Middle frontal gyrus (tissue), 1 donor: ENCODE results near the gene R3HDM4.

Experiments used
- DNase-seq: peaks from one replicate; pipeline ENCODE4 v3.0.0-alpha.2; 2015; ENCODE audit warnings: low spot score; ENCODE audit errors: extremely low spot score

The R3HDM4 gene

GRCh38 chr19:932648-933552 is 19.9 kb upstream of the R3HDM4 start:
- DNase-seq = no peak

GRCh38 chr19:931860-932647 is 19.0 kb upstream of the R3HDM4 start:
- DNase-seq = no peak

DNA sequence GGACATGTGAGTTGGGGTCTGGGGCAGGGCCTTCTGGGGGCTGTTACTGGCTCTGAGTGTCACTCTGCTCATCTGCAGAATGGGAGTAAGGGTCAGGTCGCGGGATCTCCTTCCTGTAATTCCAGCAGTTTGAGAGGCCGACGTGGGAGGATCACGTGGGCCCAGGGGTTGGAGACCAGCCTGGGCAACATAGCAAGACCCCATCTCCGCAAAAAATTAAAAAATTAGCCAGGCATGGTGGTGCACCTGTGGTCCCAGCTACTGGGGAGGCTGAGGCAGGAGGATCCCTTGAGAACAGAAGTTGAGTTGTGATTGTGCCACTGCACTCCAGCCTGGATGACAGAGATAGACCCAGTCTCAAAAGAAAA is 16.9 kb upstream of the R3HDM4 start:
- no peak for DNase-seq

DNA sequence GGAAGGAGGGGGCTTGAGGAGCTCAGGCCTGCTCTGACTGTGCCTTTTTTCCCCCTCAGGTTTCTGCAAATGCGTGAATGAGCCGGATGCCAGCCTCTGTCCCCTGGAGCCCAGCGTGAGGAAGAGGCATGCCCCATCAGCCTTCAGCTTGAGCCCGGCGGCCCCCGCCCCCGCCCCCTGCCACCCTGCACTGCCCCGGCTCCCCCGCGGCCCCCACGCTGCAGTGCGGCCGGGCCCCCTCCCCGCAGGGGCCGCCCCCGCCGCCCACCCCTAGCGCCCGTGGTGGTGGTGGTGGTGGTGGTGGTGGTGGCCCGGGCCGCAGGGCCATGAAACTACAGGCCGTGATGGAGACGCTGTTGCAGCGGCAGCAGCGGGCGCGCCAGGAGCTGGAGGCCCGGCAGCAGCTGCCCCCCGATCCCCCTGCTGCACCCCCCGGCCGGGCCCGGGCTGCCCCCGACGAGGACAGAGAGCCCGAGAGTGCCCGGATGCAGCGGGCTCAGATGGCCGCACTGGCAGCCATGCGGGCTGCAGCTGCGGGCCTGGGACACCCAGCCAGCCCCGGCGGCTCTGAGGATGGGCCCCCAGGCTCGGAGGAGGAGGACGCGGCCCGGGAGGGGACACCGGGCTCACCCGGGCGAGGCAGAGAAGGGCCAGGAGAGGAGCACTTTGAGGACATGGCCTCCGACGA is 16.3 kb upstream of the R3HDM4 start:
- DNase-seq = no peak

DNA sequence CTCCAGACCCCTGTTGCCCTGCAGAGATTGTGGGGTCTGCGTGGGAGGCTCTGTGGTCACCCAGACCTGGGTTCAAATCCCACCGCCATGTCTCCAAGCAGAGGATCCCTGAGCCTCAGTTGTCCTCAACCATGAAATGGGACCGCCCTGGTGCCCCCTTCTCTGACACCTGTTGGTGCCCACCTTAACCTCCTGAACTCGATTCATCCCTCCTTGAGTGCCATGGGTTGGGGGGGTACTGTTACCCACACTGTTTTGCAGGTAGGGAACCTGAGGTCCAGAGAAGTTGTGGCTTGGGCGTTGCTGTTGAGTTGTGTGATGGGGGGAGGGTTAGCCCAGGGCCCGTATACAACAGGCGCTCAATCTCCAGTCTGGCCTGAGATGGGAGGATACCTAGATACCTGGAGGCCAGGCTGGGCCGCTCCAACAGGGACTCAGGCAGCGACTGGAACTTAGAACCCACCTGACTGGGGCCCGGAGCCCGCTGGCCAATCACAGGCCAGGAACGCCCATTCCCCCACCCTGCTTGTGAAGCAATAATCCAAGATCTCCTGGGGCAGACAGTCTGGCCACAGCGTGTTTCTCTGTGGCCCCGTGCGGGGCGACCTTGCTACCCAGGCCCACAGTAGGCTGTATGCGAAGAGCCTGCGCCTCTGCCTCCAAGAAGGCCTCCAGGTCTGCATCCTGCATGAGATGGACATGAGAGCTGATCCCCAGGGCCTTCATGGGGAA is 15.6 kb upstream of the R3HDM4 start:
- no peak for DNase-seq

DNA sequence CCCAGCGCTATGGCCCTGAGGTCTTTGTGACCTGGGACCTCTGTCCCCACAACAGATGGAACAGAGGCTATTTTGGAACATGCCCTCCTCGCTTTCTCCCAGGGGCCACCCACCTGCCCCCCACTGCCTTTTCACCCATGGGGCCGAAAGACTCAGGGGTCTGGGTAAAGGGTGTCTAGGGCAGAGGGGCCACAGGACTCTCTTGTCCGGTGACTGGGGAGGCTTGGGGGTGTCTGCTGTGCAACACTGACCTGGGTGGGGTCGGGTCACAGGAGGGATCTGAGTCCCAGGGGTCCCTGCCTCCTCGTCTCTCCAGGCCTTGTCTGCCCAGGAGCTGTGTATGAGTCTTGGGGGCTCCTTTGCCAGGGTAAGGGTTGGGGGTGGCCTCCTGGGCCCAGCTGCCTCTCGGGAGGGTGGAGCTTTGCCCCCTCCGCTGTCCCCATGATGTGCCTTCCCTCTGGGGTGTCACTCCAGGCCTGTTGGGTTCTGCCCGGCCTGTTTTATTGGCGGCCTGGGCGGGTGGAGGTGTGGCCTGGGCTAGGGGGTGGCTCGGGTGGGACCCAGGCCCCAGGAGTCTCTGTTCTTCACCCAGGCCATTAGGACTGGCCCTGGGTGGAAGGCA is 14.9 kb upstream of the R3HDM4 start:
- no peak for DNase-seq

DNA sequence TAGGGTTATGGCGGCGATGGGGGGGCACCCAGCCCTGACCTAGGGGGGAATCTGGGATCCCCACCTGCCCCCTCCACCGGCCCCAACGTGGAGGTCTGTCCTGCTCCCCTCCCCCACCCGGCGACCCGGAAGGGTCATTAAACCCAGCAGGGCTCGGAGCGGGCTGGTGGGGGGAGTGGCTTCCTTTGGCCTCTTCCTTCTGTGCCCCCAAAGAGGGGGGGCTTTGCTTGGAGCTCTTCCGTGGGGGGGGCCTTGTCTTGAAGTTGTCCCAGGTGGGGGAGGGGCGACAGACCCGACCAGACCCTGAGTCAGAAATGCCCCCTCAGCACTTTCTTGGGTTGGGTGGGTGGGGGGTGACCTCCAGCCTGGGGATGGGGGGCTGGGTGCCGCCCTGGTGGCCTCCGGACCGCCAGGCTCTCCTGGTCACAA is 14.3 kb upstream of the R3HDM4 start:
- DNase-seq = no peak

DNA sequence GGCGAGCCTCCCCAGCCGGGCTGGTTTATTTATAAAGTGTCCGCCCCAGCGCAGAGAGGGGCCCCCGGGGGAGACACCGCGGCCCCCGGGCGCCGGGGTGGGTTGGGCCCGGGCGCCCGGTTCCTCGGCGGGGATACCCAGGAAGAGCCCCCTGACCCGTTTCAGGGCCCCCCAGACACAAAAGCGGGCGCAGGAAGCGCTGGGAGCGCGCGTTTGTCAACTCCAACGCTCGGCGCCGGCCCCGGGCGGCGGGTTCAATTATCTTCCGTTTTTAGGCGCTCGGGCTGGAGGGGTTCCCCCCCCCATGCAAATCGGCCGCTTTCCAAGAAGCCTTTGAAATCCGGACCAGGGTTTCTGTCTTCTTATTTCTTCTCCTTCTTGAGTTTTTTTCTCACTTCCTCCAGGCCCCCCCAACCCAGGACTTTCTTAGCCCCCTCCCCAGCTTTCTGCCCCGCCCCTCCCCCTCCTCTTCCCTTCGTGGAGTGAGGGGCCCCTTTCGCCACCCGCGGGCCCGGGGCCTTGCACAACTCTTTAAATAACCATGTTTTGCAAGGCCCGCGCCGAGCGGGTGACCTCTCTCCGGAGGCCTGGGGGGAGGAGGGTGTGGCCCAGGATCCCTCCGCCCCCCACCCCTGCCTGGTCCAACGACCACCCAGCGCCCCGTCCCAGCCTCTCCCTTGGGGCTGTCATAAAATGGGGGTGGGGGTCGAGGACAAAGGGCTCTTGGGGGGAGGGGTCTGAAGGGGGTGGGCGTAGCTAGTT is 13.8 kb upstream of the R3HDM4 start:
- DNase-seq = no peak

GRCh38 chr19:926323-926588 is 13.2 kb upstream of the R3HDM4 start:
- DNase-seq = no peak

GRCh38 chr19:925526-926322 is 12.7 kb upstream of the R3HDM4 start, which contains the start of gene ARID3A:
ARID3A (plus strand) TSS chr19:926035; CDS start chr19:929529, 3,494 bp downstream.
- peak; percentile 71 for DNase-seq

DNA sequence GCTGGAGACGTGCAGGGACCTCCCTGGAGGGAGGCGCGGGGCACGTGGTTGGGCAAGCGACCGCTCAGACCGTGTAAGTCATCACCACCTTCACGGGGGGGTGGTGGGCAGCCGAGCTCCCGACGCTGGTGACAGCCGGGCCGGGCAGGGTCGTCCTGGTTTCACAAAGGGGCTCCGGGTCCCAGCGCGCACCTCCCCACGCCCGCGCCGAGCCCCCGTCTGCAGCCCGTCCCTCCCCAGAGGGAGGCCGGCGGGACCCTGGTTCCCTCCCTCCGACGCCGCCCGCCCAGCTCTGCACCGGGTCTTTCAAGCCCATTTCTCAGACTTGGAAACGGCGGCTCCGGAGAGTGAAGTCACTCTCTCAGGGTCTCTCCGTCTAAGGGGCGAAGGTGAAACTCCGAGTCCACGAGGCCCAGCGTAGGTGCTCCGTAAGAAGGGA is 12.1 kb upstream of the R3HDM4 start:
- DNase-seq = no peak

DNA sequence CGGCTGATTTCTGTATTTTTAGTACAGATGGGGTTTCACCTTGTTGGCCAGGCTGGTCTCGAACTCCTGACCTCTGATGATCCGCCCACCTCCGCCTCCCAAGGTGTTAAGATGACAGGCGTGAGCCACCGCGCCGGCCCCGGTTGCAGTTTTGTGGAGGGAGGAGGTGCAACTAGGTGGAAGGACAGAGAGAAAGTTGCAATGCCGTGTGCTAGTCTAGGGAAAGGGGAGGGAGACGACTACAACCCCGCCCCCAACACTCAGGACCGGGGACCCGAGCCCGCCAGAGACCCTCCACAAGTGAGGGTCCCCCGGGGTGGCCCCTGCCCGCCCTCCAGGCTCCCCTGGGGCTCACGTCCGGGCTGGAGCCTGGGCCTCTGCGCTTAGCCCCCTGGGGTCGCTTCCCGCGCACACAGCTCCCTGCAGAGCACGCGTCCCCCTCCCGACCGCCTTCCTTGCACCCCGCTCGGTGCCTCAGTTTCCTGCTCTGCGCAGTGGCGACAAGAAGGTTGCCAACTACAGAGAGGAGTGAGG is 11.6 kb upstream of the R3HDM4 start:
- no peak for DNase-seq

- DNase-seq = no peak
Observed at GRCh38 chr19:920051-920864, 7.2 kb upstream of the R3HDM4 start.

DNA sequence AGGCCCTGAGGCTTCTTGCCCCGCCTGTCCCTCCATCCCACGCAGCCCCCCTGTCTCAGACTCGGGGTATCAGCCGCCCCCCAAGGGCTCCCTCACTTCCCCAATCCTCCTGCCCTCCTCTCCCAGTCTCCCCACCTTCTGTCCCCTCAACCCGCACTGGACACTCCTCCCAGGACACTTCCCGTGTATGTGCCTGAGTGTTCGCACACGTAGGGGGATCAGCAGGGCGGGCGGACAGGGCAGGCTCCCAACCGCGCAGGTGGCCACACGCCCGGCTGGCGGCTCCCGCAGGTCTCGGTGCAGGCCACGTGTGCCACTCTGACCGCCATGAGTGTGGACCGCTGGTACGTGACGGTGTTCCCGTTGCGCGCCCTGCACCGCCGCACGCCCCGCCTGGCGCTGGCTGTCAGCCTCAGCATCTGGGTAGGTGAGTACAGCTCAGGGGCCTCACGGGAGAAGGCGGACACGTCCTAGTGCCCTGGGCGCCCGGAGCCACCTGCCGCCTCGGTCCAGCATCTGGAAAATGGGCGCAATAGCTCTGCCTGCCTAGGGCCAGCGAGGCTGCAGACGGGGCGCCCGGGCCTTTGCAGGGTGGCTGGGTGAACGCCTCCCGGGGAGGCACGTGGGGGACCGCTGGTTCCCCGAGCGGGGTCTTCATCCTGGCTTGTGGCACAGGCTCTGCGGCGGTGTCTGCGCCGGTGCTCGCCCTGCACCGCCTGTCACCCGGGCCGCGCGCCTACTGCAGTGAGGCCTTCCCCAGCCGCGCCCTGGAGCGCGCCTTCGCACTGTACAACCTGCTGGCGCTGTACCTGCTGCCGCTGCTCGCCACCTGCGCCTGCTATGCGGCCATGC is 6.4 kb upstream of the R3HDM4 start:
- DNase-seq = no peak

DNA sequence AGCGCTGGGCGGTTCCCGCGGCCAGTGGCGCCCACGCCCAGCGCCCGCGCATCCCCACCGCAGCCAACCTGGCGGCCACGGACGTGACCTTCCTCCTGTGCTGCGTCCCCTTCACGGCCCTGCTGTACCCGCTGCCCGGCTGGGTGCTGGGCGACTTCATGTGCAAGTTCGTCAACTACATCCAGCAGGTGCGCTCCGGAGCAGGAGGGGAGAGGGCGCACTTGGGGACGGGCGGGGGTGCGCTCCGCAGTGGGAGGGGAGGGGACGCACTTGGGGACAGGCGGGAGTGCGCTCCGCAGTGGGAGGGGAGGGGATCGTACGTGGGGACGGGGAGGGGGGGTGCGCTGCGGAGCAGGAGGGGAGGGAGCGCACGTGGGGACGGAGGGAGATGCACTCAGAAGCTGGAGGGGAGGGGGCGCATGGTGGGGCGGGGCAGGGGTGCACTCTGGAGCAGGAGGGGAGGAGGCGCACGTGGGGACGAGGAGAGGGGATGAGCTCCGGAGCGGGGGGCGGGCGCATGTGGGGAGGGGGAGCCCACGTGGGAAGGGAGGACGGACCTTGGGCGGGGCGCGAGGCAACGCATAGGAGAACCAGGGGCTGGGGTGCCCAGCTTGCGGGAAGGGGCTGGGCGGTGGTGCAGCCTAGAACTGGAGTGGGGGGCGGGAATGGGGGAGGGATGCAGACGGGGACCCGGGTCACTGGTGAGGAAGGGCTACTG is 5.6 kb upstream of the R3HDM4 start:
- DNase-seq = no peak

GRCh38 chr19:918152-918437 is 5.1 kb upstream of the R3HDM4 start:
- no peak for DNase-seq
